Skin epidermis (tissue), 12 donors: ENCODE data around the gene DUSP22.

Source experiments
- H3K27ac ChIP-seq, 21 experiments: fragments of 200-600 bp; sonication (generic) in 11 of 21; one replicate each; pipeline ENCODE4 v1.5.0; 2020; ENCODE audit warnings: mild to moderate bottlenecking in 3 of 21, inconsistent platforms in 2 of 21, moderate library complexity in 2 of 21
- H3K4me3 ChIP-seq, 7 experiments: fragments of 200-600 bp; sonication (generic) in 2 of 7; one replicate each; pipeline ENCODE4 v1.5.0; 2020; ENCODE audit warnings: inconsistent platforms in 2 of 7, mild to moderate bottlenecking in 2 of 7, moderate library complexity in 1 of 7

The DUSP22 gene

DNA sequence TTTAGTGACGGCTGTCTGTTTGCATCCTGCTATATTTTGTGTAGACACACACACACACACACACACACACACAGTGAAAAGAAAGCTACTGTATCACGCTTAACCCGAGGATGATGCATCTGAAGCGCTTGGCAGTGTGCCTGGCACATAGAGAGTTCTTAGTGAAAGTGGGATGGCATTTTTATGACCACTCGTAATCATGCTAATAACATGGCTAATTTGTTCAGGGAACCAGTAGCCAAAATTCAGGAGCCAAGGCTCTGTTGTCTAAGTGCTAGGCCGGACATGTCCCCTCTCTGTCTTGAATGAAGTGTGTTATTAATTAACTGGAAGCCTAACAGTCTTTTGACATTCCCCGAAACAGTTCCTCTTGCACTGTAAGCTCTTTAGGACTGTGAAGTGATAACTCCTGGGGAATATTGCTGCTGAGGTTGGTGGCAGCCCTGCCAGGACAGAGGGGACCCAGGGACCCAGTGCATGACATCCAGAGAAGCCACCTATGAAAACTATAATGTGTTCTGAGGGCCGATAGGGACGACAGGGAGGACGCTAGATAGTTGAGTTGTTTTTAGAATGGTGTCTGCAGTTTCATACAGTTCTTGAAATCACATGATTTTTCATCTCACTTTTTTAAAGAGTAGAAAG, 54.2 kb downstream of the DUSP22 start:
- no peak overlapping the region for H3K27ac ChIP-seq
- no peak overlapping the region for H3K4me3 ChIP-seq

DNA sequence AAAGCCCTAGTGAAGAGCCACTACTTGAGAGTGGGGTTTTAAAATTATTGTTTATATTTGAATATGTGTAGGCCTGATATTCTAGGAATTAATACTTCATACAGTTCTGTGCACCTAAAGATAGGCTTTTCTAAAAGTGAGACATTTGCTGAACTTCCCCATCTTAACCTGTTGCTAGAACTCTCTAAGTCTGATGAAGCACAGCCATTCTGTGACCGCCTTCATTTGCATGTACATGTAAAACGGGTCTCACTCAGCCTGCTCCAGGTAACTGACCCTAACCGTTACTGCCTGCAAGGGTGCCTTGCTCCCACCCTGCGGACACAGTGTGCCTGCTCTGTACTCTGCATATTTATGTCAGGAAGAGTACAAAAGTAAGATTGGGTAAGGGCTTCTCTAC, 54.9 kb downstream of the DUSP22 start:
- H3K4me3 ChIP-seq: no peak overlapping the region
- H3K27ac ChIP-seq: no peak overlapping the region

DNA sequence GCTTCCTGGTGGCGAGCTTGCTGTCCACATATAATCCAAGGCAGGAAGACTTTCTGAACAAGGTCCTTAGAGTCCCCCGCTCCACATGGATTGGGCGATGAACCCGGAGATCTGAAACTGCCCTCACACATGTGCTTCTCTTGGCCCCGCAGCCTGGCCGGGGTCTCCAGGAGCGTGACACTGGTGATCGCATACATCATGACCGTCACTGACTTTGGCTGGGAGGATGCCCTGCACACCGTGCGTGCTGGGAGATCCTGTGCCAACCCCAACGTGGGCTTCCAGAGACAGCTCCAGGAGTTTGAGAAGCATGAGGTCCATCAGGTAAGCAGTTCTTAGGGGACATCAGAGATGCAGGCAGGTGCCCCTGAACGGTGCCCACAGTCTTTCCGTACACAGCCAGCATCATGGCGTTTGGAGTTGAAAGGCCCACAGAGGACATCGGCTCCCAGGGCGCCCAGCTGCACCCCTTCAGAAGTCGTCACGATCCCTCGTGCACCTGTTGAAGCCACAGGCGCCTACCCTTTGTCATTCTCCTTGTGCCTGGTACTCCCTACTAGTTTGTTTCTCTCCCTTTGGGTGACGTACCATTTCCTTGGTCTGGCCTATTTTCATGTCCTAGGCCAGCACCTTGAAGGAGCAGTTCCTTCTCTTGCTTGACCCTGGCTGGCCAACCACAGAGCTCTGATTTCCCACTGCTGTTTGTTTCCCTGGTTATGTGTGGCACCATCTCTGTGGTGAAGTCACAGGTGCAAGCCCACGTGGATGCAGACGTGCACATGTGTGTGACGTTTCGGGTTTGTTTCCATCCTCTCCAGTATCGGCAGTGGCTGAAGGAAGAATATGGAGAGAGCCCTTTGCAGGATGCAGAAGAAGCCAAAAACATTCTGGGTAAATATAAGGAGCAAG, 55.9 kb downstream of the DUSP22 start:
- H3K27ac ChIP-seq: no peak overlapping the region
- no peak overlapping the region for H3K4me3 ChIP-seq

DNA sequence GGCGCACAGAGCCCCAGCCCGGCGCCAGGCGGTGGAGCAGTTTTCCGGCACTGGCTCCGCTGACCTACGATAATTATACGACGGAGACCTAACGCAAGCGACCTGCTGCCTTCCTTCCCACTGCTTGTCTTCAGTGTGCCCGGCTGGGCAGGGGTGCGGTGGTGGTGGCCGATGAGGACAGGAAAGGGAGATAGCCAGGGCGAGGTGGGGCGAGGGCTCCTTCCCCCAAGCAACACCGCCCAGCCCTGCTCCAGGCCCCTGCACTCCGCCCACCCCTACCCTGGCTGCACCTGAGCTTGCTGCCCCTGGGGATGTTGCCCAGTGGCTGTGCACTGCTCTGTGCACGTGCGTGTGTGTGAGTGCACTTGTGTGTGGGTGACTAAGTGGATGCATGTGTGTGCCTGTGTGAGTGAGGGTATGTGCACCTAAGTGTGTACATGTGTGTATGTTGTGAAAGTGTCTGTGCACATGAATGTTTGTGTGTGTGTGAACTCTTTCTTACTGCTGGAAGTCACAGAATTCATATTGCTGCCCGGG, 56.6 kb downstream of the DUSP22 start:
- Histone ChIP-seq H3K4me3 (no peak overlapping the region), H3K27ac (no peak overlapping the region)

DNA sequence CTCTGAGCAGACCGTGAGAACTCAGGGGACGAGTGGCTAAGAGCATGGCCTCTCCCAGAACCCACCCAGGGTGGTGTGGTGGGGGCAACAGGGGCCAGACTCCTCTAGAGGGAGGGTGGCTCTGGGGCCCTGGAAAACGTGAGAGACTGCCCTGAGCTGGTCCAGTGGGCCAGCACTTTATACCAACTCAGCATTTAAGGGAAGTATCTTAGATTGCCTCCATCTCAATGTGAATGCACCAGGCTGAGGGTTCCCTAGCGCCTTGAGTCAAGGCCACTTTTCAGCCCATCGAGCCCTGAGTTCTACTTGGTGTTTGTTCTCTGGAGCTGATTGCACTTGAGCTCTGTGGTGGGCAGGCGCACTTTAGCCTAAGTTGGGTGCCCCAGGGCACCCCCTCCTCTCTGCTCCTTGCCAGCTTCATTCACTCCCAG, 57.2 kb downstream of the DUSP22 start:
- Histone ChIP-seq H3K27ac (no peak overlapping the region), H3K4me3 (no peak overlapping the region)

DNA sequence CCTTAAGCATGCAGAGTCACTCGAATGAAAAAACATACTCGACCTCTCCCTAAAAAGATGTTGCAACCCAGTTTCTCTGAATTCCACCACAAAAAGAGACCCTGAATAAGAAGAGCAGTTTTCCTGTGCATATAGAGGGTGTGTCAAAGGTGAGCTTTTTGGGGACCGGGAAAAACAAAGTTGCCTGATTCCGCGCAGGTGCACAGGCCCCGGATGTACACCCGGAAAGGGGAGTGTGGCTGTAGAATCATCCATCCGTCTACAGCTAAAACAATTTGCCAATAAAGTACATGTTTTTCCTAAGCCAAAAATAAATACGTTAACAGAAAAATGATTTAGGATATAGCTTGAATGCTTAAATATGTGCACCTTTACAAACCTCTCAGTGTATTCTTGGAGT, 58.1 kb downstream of the DUSP22 start:
- Histone ChIP-seq H3K27ac (no peak overlapping the region), H3K4me3 (no peak overlapping the region)

DNA sequence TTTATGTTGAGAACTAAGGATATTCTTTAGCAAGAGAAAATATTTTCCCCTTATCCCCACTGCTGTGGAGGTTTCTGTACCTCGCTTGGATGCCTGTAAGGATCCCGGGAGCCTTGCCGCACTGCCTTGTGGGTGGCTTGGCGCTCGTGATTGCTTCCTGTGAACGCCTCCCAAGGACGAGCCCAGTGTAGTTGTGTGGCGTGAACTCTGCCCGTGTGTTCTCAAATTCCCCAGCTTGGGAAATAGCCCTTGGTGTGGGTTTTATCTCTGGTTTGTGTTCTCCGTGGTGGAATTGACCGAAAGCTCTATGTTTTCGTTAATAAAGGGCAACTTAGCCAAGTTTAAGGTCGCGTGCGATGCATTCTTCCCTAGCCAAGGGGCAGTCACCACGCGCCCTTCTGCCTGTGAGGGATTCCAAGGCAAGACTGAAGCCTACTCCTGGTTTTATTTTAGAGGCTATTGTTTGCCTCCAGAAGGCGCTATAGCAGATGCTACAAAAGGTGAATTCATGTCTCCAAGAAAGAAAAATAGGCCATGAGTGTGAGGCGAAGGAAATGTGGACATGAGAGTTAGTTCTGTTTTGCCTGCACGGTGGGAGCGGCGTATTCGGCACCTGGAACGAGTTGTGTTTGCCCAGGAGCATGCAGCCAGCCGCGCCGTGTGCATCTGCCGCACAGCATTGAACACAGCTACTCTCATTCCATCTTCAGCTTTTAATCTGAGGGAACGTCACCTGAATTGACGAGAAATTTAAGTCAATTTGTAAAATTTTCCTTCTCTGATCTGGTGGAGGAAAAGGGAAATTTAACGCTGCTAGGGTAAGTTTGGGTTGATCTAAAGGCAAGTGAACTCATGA, 59.0 kb downstream of the DUSP22 start:
- H3K27ac ChIP-seq: no peak overlapping the region

DNA sequence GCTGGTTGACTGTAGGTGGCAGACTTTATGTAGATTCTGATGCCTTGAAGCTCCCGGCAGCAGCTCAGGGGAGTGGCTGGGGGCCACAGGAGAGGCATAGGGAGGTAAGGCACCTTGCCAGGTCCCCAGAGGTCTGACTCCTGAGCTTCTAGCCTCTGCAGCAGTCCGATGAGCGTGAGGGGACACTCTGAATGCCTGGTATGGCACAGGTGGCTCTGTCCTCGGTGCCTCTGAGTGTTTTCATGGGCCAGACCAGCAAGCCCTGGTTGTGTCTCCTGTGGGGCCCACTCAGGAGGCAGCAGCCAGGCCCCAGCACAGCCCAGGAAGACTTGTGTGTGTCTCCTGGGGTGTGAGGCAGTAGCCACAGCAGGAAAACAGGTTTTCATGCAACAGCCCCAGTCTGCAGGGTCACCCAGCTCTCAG, 59.6 kb downstream of the DUSP22 start:
- H3K27ac ChIP-seq: no peak overlapping the region
- H3K4me3 ChIP-seq: no peak overlapping the region

More for the DNA sequence above, 59.0 kb downstream of the DUSP22 start:
- no peak overlapping the region for H3K4me3 ChIP-seq

DNA sequence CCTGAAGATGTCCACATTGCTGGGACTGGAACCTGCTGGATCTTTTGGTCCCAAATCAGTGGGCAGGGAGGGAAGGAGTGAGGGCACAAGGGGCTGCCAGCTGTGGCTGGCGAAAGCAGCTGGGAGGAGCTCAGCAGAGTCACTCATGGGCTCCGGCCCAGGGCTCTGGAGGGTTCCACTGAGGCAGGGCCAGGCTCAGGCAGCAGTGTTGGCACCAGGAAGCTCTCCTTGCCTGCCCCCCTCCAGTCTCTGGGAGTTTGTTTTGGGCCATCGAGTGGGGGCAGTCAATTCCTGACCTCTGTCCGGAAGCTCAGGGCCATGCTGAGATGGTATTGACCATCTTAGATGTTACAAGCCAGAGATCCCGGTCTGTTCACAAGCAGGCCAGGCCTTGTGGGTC, 60.2 kb downstream of the DUSP22 start:
- no peak overlapping the region for H3K4me3 ChIP-seq

DNA sequence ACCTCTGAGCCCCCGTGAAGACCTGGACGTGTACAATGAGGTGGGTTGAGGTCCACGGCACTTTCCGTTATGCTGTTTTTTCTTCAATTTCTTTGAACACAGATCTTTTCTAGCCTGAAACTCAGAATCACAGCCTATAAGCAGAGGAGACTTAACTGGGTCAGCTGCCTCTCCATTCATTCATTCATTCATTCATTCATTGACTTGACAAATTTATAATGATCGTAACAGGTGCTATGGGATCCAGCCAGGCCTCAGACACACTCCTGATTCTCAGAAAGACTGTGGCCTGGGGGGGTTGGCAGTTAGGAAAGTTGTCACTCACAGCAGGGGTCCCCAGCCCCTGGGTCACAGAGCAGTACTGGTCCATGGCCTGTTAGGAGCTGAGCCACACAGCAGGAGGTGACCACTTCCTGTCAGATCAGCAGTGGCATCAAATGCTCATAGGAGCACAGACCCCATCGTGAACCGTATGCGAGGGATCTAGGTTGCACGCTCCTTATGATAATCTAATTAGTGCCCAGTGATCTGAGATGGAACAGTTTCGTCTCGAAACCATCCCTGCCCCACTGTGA, 60.7 kb downstream of the DUSP22 start:
- no peak overlapping the region for H3K4me3 ChIP-seq
- no peak overlapping the region for H3K27ac ChIP-seq

More for the DNA sequence above, 60.2 kb downstream of the DUSP22 start:
- no peak overlapping the region for H3K27ac ChIP-seq

DNA sequence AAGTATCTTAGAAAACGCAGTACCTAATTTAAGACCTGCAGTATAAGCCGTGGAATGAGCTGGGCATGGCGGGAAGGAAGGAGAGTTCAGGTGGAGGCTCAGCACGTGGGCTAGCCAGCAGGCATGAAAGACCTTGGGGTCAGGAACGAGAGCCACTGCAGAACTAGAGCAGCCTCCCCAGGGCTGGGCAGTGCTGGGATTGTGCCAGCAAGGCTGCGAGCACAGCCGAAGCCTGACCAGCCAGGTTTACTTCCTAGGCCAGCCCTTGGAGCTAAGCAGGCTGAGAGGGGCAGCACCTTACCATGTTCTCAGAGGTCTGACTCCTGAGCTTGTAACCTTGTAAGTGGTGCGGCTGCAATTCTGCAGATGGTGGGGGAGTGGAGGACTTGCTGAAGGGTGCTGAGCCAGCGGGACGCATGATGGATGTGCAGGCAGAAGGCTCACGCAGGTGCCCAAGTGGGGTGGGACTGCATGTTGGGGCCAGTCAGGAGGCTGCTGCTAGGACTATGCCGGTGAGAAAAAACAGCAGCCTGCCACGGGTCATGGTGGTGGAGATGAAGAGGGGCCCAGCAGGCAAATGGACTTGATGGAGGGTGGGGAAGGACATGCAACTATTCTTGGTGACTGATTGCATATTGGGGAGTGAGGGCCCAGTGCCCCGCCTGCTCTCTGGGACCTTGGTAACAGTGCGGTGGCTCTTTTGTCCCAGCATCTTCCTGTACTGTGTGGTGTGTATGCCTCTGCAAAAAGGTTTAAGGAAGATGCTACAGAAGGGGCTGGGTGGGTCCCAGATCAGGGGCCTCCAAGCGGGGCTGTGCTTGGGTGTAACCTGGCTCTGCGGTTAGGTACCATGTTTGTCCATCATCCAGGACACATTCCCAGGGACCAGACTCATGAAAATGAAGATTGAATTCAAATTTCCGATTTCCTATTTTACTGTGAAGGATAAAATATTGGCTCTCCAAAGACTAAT, 61.6 kb downstream of the DUSP22 start:
- no peak overlapping the region for H3K4me3 ChIP-seq
- no peak overlapping the region for H3K27ac ChIP-seq

DNA sequence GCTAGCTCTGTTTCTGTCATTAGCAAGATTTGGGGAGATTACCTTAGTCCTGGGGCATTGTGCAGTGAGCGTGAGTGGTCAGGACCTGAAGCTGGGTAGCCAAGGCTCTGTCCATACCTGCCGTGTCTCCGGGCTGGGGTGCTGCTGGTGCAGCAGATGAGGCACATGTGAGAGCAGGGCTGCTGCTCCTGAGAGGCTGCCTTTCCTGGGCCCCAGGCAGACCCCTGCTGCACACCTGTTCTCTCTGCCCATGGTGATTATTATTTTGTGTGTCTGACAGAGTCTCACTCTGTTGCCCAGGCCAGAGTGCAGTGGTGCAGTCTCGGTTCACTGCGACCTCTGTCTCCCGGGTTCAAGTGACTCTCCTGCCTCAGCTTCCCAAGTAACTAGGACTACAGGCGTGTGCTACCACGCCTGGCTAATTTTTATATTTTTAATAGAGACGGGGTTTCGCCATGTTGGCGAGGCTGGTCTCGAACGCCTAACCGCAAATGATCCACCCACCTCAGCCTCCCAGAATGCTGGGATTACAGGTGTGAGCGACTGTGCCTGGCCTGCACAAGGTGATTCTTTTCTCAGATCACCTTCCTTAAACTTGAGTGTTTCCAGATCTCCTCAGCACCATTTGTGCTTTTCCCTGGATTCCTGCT, 62.5 kb downstream of the DUSP22 start:
- H3K27ac ChIP-seq: no peak overlapping the region
- no peak overlapping the region for H3K4me3 ChIP-seq

DNA sequence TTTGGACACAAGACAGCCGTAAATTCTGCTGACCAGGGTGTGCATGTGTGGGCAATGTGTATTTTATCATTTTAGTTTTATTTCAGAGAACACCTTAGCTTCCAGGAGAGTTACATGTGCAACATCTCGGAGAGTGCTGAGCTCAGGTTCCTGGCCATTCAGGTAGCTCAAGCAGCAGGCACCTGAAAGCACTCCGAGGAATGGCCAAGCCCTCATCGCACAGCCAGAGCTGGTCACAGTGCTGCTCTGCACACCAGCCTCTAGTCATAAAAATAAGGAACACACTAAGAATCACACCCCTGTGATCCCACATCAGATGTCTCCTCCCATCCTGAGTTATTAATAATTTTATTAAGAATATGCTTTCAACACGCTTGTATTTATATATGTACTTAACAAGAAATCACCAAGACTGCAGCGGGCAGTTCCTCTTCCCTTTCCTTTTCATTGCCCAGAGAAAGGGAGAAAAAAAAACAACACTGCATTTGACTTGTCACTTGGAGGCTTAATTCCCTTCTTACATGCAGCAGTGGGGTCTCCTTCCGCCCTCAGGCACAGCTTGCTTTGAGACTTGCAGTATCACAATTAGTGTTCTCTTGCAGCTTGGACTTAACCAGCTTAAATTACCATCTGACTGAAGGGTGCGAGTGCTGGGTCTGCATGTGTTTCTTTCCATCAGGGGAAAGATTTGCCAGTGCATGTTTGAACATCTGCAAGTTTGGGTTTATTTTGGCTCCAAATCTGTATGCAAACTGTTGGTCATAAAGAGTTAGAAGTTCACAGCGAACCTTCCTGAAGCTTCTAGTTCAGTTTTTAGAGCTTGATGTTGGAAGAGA, 63.3 kb downstream of the DUSP22 start:
- Histone ChIP-seq H3K4me3 (no peak overlapping the region), H3K27ac (no peak overlapping the region)

DNA sequence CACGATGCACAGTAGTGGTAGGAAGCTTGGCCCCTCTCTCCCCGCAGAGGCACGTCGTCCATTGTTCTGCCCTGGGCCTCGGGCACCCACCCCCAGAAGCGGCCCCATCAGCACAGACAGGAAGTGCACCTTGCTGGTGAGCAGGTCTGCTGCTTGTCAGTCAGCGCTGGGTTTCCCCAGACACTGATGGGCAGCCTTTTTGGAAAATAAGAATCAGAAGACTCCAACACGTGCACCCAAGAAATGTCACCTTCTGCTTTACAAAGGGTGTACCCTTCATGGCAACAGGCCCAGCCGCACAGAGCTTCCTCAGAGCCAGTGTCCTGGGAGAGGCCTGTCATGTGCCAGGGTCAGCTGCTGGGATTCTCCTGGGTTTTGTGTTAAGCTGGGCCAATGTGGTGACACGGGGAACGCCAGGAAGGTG, 64.6 kb downstream of the DUSP22 start:
- H3K27ac ChIP-seq: no peak overlapping the region

DNA sequence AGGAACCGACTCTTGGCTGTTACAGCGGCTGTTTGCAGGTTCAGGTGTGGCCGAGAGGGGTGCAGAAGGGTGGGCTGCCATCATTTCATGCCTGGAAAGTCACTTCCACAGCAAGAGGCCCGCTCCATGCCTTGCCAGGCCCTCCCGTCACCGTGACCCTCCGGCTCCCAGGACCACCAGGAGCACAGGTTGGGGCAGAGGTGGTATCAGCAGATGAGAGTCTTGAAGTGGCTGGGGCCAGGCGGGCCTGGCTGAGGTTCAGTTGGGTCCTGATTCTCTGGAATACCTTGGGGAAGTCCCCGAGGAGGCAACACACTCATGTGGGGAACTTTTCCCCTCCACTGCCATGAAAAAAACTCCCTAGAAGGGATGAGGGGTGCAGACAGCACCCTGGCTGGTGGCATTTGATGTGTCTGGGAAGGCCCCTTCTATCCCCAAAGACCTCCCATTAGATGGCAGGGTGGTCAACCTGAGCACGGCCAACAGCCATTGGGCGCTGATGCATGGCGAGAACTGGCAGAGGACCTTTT, 65.0 kb downstream of the DUSP22 start:
- H3K27ac ChIP-seq: no peak overlapping the region
- no peak overlapping the region for H3K4me3 ChIP-seq

More for the DNA sequence above, 64.6 kb downstream of the DUSP22 start:
- H3K4me3 ChIP-seq: no peak overlapping the region

DNA sequence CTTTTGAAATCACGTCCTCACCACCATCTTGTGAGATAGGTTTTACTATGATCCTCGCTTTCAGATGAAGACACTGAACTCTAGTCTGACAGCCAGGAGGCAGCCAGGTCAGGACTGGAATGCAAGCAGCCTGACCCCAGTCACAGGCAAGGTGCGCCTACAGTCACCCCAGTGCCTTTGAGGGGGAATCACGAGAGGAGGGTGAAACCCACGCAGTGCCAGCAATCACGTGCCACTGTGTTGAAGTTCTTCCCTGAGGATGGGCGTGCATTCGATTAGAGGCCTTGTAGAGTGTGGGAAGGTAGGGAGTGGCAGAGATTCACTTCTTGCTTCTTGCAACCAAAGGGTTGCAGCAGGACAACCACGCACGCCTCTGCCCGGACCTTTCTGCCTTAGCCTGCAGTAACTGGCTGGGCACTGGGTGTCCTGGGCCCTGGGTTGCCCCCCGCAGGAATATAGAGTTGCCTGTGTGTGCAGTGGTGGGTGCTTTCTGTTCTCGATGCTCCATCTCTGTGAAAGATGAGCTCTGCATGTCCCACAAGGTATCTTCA, 65.6 kb downstream of the DUSP22 start:
- H3K4me3 ChIP-seq: no peak overlapping the region
- H3K27ac ChIP-seq: no peak overlapping the region

DNA sequence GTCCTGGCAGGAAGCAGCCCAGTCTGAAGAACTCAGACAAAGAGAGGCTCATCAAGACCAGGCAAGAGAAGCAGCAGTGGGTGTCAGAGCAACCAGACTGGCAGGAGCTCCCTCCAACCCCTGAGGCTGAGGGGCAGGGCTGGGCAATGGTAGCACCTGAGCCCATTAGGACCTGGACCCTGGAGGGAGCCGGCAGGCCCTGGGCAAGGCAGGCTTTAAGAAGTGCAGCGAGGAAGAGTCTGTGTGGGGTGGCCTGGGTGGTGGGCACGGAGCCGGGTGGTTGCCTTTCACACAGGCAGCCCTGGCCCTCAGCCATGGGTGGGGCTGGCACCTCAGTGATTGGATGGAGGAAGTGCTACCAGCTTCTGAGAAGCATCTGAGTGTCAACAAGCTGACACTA, 66.1 kb downstream of the DUSP22 start:
- no peak overlapping the region for H3K4me3 ChIP-seq
- peak overlapping the region in 1 of 21 experiments; percentile 8 for H3K27ac ChIP-seq
